PC-9 (cell line): ENCODE results near the gene ANXA10.

ENCODE experiments used
- CTCF ChIP-seq: fragments of 200-600 bp; sonication (generic); conservative IDR thresholded peaks from 2 replicates; pipeline ENCODE4 v1.6.1; 2017; ENCODE audit warnings: mixed run types, antibody characterized with exemption, mild to moderate bottlenecking, moderate library complexity
- EZH2 ChIP-seq: fragments of 200-600 bp; sonication (generic); IDR thresholded peaks from 2 replicates; pipeline ENCODE4 v1.8.0; 2017; ENCODE audit warnings: antibody characterized with exemption, low read depth

- TF ChIP-seq CTCF (no peak), EZH2 (no peak)
Measured at GRCh38 chr4:168098248-168098717, 5.9 kb downstream of the ANXA10 start.
